D721Med (cell line): ENCODE measurements around the gene MSH4.
"Not testable (repeated sequence)": the region's sequence is repeated elsewhere in the genome, so short reads cannot be mapped to it uniquely, and the experiment has no call there.

Source experiments
- DNase-seq: peaks from one replicate; pipeline ENCODE4 v3.0.0; 2011; ENCODE audit warnings: low spot score; ENCODE audit not compliant: insufficient read length
- FAIRE-seq: peaks from 2 replicates; lab custom pipeline; 2011; peaks lifted over from hg19 to GRCh38; lab: Jason Lieb, UNC
- TF ChIP-seq, protein P1 (sequence below): IDR thresholded peaks from 2 replicates; pipeline ENCODE4 v1.5.1; 2012; ENCODE audit warnings: mild to moderate bottlenecking, control low read depth; ENCODE audit not compliant: insufficient read depth; ENCODE audit errors: missing control alignments

The MSH4 gene

DNA sequence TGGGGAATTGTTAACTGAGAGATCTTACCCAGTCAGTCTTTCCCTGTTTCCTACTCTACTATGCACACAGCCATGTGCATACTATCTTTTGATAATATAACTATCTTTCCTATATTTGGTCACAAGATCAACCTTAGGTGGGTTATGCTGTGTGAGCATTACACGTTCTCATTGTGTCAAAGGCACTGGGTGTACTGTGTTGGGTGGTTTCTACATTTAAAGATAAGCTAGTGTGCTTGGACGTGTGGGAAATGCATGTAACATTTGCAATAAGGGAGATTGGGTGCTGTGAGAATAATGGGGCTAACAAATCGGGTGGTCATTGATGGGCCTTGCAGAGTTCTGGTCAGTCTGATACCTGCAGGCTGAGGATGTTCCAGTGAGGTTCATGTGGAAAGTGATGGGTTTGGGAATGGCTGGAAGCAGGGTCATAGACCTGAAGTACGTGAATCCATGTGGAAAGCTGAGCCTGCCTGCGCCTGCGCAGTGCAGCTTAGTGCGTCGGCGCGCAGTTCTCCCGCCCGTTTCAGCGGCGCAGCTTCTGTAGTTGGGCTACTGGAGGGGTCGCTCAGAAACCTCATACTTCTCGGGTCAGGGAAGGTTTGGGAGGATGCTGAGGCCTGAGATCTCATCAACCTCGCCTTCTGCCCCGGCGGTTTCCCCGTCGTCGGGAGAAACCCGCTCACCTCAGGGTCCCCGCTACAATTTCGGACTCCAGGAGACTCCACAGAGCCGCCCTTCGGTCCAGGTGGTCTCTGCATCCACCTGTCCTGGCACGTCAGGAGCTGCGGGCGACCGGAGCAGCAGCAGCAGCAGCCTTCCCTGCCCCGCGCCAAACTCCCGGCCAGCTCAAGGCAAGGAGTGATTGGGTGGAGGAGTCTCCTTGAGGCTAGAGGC lies at the start of gene MSH4:
TSS of gene MSH4 (plus strand) at position 507 of the 897 bp plus-strand sequence. CDS start at position 611, 104 bp downstream.
- no peak for DNase-seq
- FAIRE-seq = no peak
- TF ChIP-seq, protein P1, sequence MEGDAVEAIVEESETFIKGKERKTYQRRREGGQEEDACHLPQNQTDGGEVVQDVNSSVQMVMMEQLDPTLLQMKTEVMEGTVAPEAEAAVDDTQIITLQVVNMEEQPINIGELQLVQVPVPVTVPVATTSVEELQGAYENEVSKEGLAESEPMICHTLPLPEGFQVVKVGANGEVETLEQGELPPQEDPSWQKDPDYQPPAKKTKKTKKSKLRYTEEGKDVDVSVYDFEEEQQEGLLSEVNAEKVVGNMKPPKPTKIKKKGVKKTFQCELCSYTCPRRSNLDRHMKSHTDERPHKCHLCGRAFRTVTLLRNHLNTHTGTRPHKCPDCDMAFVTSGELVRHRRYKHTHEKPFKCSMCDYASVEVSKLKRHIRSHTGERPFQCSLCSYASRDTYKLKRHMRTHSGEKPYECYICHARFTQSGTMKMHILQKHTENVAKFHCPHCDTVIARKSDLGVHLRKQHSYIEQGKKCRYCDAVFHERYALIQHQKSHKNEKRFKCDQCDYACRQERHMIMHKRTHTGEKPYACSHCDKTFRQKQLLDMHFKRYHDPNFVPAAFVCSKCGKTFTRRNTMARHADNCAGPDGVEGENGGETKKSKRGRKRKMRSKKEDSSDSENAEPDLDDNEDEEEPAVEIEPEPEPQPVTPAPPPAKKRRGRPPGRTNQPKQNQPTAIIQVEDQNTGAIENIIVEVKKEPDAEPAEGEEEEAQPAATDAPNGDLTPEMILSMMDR = no peak

DNA sequence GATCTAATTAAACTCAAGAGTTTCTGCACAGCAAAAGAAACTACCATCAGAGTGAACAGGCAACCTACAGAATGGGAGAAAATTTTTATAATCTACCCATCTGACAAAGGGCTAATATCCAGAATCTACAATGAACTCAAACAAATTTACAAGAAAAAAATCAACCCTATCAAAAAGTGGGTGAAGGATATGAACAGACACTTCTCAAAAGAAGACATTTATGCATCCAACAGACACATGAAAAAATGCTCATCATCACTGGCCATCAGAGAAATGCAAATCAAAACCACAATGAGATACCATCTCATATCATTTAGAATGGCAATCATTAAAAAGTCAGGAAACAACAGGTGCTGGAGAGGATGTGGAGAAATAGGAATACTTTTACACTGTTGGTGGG lies 39.5 kb upstream of the MSH4 start:
- not testable (repeated sequence) for FAIRE-seq, DNase-seq

DNA sequence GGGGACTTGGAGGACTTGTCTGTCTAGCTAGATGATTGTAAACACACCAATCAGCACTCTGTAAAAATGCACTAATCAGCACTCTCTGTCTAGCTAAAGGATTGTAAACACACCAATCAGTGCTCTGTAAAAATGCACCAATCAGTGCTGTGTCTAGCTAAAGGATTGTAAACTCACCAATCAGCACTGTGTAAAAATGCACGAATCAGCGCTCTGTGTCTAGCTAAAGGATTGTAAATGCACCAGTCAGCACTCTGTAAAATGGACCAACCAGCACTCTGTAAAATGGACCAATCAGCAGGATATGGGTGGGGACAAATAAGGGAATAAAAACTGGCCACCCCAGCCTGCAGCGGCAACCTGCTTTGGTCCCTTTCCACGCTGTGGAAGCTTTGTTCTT lies 38.1 kb upstream of the MSH4 start:
- not testable (repeated sequence) for DNase-seq, FAIRE-seq

DNA sequence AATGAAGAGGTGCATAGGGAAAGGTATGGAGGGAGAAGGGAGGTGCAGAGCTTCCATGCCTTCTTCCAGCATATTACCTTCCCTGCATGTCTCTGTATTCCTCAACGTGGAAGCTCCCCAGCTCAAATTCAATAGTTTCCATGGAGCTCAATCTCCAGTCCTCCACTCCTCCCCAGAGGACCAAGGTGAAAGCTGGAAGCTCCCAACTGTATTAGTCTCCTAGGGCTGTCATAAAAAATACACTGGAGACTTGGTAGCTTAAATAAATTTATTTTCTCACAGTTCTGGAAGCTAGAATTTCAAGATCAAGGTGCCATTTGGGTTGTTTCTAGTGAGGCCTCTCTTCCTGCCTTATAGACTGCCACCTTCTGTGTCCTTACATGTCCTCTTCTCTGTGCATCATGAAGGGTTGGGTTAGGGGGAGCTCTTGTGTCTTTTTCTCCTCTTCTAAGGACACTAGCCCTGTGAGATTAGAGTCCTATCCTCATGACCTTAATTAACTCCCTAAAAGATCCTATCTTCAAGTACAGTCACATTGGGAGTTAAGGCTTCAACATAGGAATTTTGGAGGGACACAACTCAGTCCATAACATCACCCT lies 32.5 kb upstream of the MSH4 start:
- DNase-seq (no peak), FAIRE-seq (no peak)
- TF ChIP-seq, protein P1 = no peak

DNA sequence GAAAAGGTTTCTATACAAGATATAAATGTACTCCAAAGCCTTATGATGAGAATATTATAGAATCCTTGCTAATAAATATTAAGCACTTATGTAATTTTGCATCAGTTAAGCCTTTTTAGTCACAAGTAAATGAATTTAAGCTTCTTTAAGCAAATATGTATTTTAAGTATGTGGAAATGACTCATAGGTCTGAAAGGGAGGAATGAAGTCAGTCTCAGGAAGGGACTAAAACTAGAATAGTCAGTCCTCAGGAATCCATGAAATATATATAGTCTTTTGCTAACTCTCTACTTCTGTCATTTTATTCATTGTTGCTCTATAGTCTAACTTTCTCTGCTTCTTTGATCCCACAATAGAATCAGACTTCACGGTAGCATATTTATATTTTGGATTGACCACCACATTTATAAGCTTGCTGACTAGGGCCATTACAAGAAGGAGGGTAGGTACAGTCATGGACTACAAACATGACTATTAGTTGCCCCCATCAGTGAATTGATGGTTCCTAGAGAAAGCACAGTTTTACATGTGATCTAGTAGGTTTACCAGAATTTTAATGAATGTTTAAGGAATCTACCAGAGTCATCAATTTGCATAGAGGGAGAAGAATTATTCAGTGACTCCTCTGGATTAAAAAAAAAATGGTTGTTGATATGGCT lies 30.9 kb upstream of the MSH4 start:
- FAIRE-seq (no peak), DNase-seq (no peak)
- TF ChIP-seq, protein P1 = no peak

DNA sequence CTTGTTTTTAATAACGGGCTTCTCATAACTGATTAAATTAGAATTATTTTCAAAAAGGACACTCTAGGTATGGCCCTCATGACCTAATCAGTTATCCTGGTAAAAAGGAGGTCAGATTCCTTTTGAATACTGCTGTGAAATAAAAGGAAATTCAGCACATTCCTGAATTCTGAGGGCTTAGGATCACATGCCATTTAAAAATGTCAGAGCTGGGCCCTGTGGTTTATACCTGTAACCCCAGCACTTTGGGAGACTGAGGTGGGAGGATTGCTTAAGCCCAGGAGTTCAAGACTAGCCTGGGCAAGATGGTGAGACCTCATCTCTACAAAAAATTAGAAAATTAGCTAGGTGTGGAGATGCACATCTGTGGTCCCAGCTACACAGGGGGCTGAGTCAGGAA lies 28.7 kb upstream of the MSH4 start:
- FAIRE-seq = no peak
- no peak for DNase-seq
- TF ChIP-seq, protein P1 = no peak

DNA sequence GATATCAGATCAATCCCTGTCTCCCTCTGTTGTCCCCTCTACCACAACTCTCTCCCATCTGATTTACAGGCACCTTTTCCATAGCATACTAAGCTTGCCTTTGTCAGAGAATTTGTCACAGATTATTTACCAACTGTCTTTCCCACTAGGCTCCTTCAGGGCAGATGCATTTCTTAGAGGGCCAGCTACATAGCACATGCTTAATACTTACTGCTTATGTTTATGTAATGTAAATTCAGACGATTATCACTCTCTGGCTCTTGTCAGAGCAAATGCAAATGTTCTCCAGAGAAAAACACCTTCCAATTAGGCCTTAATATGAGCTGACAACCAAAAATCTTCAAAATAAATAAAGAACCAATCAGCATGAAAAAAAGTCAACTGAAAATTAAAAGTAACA lies 25.9 kb upstream of the MSH4 start:
- FAIRE-seq (no peak), DNase-seq (no peak)
- TF ChIP-seq, protein P1 = no peak

DNA sequence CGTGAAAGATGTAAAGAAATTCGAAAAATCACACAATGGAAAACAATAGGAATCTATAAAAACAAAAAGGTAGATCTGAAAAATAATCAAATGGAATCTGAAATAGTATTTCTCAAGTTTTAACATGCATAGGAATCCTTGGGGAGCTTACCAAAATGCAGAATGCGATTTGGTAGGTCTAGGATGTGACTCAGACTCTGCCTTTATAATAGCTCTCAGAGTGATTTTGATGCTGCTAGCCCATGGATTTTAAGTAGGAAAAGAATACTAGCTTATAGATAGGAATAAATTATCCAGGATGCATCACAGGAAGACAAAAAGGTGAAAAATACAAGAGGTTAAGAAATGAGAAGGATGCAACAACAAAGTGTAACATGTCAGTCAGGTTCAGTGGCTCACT lies 24.7 kb upstream of the MSH4 start:
- DNase-seq (no peak), FAIRE-seq (no peak)
- TF ChIP-seq, protein P1 = no peak

DNA sequence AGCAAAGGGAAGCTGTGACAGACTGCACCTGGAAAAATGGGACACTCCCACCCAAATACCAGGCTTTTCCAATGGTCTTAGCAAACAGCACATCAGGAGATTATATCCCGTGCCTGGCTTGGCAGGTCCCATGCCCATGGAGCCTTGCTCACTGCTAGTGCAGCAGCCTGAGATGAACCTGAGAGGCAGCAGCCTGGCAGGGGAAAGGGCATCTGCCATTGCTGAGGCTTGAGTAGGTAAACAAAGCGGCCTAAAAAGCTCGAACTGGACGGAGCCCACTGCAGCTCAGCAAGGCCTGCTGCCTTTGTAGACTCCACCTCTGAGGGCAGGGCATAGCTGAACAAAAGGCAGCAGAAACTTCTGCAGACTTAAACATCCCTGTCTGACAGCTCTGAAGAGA lies 18.9 kb upstream of the MSH4 start:
- FAIRE-seq, DNase-seq: not testable (repeated sequence)

DNA sequence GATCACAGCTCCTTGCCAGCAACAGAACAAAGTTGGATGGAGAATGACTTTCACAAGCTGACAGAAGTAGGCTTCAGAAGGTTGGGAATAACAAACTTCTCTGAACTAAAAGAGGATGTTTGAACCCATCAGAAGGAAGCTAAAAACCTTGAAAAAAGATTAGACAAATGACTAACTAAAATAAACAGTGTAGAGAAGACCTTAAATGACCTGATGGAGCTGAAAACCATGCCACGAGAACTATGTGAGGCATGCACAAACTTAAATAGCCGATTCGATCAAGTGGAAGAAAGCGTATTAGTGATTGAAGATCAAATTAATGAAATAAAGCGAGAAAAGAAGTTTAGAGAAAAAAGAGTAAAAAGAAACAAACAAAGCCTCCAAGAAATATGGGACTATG lies 18.0 kb upstream of the MSH4 start:
- not testable (repeated sequence) for DNase-seq, FAIRE-seq

DNA sequence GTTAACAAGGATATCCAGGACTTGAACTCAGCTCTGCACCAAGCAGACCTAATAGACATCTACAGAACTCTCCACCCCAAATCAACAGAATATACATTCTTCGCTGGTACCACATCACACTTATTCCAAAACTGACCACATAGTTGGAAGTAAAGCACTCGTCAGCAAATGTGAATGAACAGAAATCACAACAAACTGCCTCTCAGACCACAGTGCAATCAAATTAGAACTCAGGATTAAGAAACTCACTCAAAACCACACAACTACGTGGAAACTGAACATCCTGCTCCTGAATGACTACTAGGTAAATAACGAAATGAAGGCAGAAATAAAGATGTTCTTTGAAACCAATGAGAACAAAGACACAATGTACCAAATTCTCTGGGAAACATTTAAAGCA lies 16.5 kb upstream of the MSH4 start:
- not testable (repeated sequence) for DNase-seq, FAIRE-seq
